Peyer's patch (tissue), 4 donors: ENCODE measurements around the gene PRSS56. TPM values are rescaled to one million over a fixed set of nuclear protein-coding genes. Genes with fewer than 3 reads are reported as not detected.
"Not testable (repeated sequence)": the region's sequence is repeated elsewhere in the genome, so short reads cannot be mapped to it uniquely, and the experiment has no call there.

ENCODE experiments used
- DNase-seq, 3 donors: peaks; one replicate each; pipeline ENCODE4 v3.0.0-alpha.2; 2017 to 2019
- H3K27ac ChIP-seq, 4 donors: fragments of 200-600 bp; sonication (generic); one replicate each; pipeline ENCODE4 v1.5.1; 2016 to 2019
- H3K27me3 ChIP-seq, 2 donors: fragments of 200-600 bp; sonication (generic); one replicate each; pipeline ENCODE4 v1.5.1; 2019
- H3K36me3 ChIP-seq, 3 donors: fragments of 200-600 bp; sonication (generic); one replicate each; pipeline ENCODE4 v1.5.1; 2016 to 2019
- H3K4me1 ChIP-seq, 4 donors: fragments of 200-600 bp; sonication (generic); one replicate each; pipeline ENCODE4 v1.5.1; 2016 to 2019
- H3K4me3 ChIP-seq, 4 donors: fragments of 200-600 bp; sonication (generic); 1 replicate in 3 of 4; 2 replicates in 1 of 4; pipeline ENCODE4 v1.5.1; 2016 to 2019; ENCODE audit warnings: mild to moderate bottlenecking in 1 of 4
- H3K9me3 ChIP-seq, 4 donors: fragments of 200-600 bp; sonication (generic); one replicate each; pipeline ENCODE4 v1.5.1; 2016 to 2019; ENCODE audit warnings: mild to moderate bottlenecking in 1 of 4
- CTCF ChIP-seq, 6 experiments: fragments of 450-650 bp in 4 of 6; fragments of 200-600 bp in 2 of 6; sonication (generic) in 1 of 6; IDR thresholded peaks; one replicate each; pipeline ENCODE4 v1.5.1; 2017 to 2019; ENCODE audit warnings: antibody characterized with exemption in 6 of 6, mild to moderate bottlenecking in 3 of 6, moderate library complexity in 1 of 6
- POLR2A ChIP-seq, 2 donors: fragments of 450-650 bp; IDR thresholded peaks; one replicate each; pipeline ENCODE4 v1.5.1; 2017; ENCODE audit warnings: antibody characterized with exemption in 2 of 2, mild to moderate bottlenecking in 2 of 2, moderate library complexity in 2 of 2
- total RNA-seq, 4 donors: library from RNA; depleted of rRNA; stranded (reverse); fragments of >200 nt; gene quantifications; one replicate each; pipeline ENCODE4 v1.1.0, GENCODE V29; 2016

PRSS56 gene
- total RNA-seq, 4 donors from 2014 or later: not detected

DNA sequence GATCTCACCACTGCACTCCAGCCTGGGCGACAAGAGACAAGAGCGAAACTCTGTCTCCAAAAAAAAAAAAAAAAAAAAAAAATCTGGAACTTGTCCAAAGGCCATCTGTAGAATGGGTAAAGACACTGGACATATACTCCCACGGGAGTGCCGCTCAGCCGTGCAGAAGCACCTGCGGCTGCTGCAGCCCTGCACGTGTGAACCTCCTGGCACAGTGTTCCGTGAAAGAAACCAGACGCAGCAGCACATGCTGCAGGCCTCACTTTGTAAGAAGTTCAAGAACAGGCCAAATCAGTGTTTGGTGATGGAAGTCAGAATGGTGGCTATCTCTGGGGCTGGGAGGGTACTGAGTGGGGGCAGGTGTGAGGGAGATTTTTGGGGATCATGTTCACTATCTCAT is 12.2 kb downstream of the PRSS56 start:
- Histone ChIP-seq H3K36me3 (no peaks in the 10 kb centered on the region), H3K4me1 (no peaks in the 10 kb centered on the region), H3K27me3 (no peaks in the 10 kb centered on the region), H3K4me3 (no peak overlapping the region), H3K27ac (no peak overlapping the region), H3K9me3 (peaks cover 0 to 9% (median 2%) of the 10 kb centered on the region in 4 donors)
- peak in 1 of 3 donors; percentile 26 for DNase-seq
- TF ChIP-seq CTCF (IDR thresholded peaks at IDR 0.05) (no peak), POLR2A (IDR thresholded peaks at IDR 0.05) (no peak)

DNA sequence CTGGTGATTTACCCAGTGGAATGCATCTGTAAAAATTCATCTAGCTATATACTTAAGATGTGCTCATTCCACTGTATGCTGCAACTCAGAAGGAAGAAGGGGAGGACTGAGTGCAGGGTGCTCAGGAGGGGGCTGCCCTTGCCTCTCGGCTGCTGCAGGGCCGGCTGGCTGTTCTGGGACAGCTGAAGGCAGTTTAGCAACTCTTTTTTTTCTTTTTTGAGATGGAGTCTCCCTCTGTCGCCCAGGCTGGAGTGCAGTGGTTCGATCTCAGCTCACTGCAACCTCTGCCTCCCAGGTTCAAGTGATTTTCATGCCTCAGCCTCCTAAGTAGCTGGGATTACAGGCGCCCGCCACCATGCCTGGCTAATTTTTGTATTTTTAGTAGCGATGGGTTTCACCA is 12.6 kb downstream of the PRSS56 start:
- H3K9me3 ChIP-seq, H3K27ac ChIP-seq, H3K4me3 ChIP-seq, H3K4me1 ChIP-seq, H3K36me3 ChIP-seq, H3K27me3 ChIP-seq, DNase-seq: not testable (repeated sequence)

DNA sequence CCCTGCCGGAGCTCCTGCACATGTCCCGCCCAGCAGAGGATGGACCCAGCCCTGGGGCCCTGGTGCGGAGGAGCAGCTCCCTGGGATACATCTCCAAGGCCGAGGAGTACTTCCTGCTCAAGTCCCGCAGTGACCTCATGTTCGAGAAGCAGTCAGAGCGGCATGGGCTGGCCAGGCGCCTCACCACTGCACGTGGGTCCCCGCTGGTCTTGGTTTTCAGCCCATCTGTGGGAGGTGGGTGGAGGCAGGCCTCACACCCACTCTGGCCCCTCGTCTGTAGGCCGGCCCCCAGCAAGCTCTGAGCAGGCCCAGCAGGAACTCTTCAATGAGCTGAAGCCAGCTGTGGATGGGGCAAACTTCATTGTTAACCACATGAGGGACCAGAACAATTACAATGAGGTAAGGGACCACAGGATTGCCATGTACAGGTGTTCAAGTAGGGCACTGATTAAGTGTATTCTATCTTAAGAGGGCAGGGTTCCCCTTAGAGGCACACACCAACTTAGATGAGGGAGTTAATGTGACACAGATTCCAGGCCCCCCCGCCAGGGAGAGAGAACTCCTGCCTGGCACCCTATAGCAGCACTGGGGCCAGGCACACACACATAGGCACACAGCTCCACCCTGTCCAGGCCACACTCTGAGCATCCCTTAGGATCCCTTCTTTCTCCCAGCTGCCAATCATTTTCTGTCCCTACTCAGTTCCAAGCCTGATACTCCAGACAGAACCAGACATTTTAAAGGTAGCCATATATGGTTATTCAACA is 13.9 kb downstream of the PRSS56 start:
- no peaks in the 10 kb centered on the region for H3K36me3 ChIP-seq
- peak in 1 of 3 donors; percentile 34 for DNase-seq
- peaks cover 0 to 9% (median 2%) of the 10 kb centered on the region in 4 donors for H3K9me3 ChIP-seq
- H3K27ac ChIP-seq: no peak overlapping the region
- no peaks in the 10 kb centered on the region for H3K4me1 ChIP-seq
- no peaks in the 10 kb centered on the region for H3K27me3 ChIP-seq
- no peak for TF ChIP-seq CTCF (IDR thresholded peaks at IDR 0.05)
- TF ChIP-seq POLR2A (IDR thresholded peaks at IDR 0.05): no peak
- H3K4me3 ChIP-seq: no peak overlapping the region

- Histone ChIP-seq H3K36me3 (no peaks in the 10 kb centered on the region), H3K27me3 (no peaks in the 10 kb centered on the region), H3K9me3 (peaks cover 0 to 9% (median 2%) of the 10 kb centered on the region in 4 donors), H3K27ac (no peak overlapping the region), H3K4me1 (no peaks in the 10 kb centered on the region), H3K4me3 (no peak overlapping the region)
- TF ChIP-seq CTCF (IDR thresholded peaks at IDR 0.05): no peak
- no peak for TF ChIP-seq POLR2A (IDR thresholded peaks at IDR 0.05)
- DNase-seq: peak in 2 of 3 donors; percentile 37 to 43
Measured at GRCh38 chr2:232534940-232535651, 14.9 kb downstream of the PRSS56 start.

GRCh38 chr2:232535761-232536530 is 15.8 kb downstream of the PRSS56 start:
- Histone ChIP-seq H3K4me1 (no peaks in the 10 kb centered on the region), H3K27me3 (no peaks in the 10 kb centered on the region), H3K4me3 (no peak overlapping the region), H3K9me3 (peaks cover 0 to 9% (median 2%) of the 10 kb centered on the region in 4 donors), H3K36me3 (no peaks in the 10 kb centered on the region), H3K27ac (no peak overlapping the region)
- TF ChIP-seq CTCF (IDR thresholded peaks at IDR 0.05): no peak
- TF ChIP-seq POLR2A (IDR thresholded peaks at IDR 0.05): no peak
- DNase-seq: peak in 1 of 3 donors; percentile 25
